Superior temporal gyrus (tissue), 1 donor: ENCODE results near the gene CDH6.
A peak's percentile ranks its signal among the peaks of the same experiment; 100 is the strongest.

Source experiments
- DNase-seq: peaks from one replicate; pipeline ENCODE4 v3.0.0-alpha.2; 2016; ENCODE audit errors: extremely low spot score

CDH6 gene

DNA sequence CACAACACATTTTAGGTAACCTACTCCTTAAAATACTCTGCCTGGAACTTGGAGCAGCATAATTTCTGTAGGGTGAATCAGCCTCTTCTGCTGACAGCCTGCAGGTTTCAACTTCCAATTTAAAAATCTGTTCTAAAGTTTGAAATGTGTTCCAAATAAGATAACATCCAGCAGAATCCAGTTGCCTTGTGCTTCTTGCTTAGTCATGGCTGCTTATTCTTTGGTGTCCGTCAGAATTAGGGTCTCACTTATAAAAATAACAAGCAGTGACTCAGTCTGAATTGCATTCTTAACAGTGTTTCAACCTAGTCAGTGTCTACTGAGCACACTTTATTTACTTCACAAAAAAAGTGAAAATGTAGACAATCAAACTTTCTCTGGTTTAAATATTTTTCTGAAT, 3.7 kb downstream of the CDH6 start:
- no peak for DNase-seq

DNA sequence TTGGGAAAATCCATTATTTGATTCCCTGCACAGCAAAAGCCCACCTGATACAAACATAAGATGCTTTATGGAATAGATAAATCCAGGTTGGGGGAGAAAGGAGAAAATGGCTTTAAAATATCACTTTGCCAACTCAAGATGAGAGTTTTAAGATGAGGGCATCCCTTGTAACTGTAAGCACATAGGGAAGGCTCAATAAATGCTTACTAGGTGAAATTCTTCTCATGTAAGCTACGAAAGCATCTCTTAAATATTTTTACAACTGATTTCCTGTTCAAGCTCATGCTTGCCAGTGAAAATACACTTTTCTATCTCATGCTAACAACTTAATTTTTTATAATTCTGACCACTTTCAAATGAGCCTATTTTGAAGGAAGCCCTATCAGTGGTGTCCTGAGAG, 11.5 kb downstream of the CDH6 start:
- no peak for DNase-seq

GRCh38 chr5:31208043-31208442, 14.6 kb downstream of the CDH6 start:
- no peak for DNase-seq

DNA sequence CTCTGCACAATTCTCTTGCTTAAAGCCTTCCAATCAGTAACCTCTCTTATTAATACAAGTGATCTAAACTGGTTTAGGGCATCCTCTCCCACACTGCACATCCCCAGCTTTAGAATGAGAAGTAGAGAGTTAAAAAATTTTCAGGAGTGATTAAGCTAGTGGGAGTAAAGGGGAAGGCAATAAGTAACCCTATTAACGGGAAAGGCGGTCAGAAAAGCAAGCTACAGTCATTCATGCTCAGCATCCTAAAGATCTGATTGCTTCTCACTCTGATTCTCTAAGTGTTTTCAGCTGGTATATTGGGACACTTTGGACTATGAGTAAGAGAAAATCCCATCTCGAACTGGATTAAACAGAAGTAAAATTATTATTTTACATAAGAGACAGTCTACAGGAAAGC, 15.8 kb downstream of the CDH6 start:
- no peak for DNase-seq

DNA sequence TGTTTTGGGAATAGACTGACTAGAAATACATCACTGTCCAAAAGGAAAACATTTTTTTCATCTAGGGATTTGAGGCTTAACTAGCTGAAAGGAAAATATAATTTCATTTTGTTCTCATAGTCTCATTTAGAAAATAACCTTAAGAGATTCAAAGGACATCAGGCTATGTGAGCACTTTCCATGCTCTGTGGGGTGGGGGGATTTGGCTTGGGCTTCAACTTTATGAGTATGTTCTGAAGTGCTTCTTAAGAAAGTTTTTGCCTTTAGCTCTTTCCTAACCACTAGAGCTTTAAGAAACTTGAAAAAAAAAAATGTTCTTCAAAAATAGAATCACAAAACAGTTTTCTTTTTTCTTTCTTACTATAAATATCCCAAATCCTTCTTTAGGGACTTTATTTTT, 17.6 kb downstream of the CDH6 start:
- DNase-seq, result no peak

DNA sequence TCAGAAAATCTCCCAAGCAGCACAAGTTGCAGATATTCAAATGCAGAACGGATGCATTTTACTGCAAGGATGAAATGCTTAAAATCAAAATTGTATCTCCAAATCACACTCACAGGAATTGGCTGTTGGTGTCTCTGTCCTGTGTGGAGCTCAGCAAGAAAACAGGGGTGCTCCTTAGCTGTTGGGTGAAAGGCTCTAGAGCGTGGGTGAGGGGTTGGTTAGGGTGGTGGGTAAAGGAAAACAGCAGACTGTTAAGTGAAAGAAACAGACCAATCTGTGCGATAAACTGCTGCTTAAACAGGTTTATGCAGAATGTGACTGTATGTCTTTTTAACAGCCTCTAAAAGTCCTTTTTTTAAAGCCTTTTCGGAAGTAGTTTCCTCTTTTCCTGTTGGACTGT, 19.8 kb downstream of the CDH6 start:
- DNase-seq, result no peak

GRCh38 chr5:31213705-31214121, 20.2 kb downstream of the CDH6 start:
- no peak for DNase-seq

DNA sequence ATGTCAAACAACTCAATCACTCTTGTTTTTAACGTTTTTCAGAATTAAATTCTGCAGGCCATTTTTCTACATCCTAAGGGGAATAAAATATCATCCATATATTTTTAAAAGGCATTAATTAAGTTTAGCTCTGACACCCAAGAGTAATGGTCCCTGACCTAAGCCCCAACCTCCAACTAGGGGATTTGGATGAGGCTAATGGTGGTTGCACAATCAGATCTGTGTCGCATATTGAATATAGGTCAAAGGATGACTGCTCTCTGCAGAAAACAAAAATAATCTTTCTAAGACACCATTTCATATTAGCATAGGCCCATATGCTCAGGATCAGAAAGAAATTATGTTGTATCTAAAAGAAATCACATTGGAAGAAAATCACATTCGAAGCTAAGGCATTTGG, 20.7 kb downstream of the CDH6 start:
- DNase-seq, result no peak

- DNase-seq, result no peak
These were observed 21.8 kb downstream of the CDH6 start for GRCh38 chr5:31215236-31215635.

DNA sequence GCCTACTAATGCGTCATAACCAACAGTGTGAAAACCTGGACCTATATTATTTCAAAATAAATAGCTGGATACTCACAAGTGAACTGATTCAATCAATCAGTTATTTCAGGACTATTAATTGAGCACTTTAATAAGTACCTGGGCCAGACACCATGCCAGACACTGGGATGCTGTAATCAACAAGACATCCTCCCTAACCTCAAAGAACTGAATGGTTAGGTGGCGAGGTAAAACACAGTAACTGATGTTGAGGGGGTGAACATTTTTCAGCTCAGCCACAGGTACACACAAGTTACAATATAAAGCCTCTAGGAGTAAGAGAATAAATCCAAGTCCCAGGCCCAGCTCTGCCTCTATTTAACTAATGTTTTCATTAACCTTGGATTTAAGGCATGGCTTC, 24.0 kb downstream of the CDH6 start:
- DNase-seq, result no peak

- no peak for DNase-seq
These were observed 25.5 kb downstream of the CDH6 start for GRCh38 chr5:31218978-31219377.

DNA sequence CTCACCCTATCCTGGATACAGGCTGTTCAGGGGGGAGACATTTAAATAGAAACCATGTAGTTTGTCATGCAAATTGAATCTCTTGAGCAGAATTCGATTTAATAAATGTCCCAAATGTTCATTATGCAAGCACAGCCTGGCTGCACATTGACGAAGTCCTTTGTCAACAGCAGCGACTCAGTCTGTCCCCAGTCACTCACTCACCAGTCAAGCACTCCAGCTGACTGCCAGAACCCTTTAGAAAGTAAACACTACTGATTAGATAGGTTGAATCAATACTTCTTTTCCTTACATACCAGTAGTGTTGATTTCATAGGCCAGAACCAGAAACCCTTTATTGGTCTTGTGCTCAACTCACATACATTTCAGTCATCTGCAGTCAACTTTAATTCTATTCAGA, 27.5 kb downstream of the CDH6 start:
- DNase-seq, result no peak

DNA sequence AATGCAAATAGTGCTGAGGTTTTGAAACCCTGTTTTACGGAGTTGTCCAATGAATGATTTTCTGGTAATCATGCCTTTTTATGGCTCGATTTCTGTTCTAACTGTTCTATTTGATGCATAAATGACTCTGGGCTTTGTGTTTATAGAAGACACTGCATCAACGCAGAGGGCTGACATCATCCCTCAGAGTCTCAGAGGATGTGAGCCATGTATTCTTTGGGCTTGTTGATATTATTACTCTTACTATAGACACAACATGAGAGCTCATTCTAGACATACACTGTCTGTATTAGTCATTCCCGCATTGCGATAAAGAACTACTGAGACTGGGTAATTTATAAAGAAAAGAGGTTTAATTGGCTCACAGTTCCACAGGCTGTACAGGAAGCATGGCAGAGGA, 31.6 kb downstream of the CDH6 start:
- no peak for DNase-seq

DNA sequence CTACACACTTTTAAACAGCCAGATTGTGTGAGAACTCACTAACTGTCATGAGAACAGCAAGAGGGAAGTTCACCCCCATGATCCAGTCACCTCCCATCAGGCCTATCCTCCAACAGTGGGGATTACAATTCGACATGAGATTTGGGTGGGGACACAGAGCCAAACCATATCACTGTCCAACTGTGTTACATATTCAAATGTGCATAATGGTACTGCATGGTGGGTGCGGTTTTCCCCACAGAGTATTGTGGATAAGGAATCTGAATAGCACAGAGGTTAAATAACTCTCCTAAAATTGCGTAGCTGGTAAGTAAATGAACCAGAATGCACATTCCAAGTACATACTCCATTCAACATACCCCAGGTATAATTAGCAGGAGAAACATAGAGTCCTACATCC, 32.1 kb downstream of the CDH6 start:
- no peak for DNase-seq

- DNase-seq, result no peak
These were observed 33.2 kb downstream of the CDH6 start for GRCh38 chr5:31226651-31227050.

DNA sequence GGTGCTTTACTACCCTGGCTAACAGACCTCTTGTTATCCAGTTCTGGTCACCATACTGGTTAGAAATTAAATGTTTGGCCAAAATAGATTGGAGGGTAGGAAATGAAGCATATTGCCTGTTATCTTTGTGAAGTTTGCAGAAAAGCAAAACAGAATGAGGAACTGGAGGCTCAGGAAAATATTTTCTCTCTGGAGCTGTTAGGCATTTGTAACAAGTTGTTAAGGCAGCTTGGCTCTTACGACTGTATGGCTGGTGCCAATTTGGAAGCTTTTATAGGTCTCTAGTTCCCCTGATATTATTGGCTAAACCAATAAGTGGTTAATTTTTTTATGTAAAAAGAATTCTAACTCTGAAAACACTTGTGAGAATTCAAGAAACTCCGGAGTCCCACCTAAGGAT, 35.8 kb downstream of the CDH6 start:
- DNase-seq, result no peak

GRCh38 chr5:31231177-31231838, 37.8 kb downstream of the CDH6 start:
- DNase-seq, result no peak

DNA sequence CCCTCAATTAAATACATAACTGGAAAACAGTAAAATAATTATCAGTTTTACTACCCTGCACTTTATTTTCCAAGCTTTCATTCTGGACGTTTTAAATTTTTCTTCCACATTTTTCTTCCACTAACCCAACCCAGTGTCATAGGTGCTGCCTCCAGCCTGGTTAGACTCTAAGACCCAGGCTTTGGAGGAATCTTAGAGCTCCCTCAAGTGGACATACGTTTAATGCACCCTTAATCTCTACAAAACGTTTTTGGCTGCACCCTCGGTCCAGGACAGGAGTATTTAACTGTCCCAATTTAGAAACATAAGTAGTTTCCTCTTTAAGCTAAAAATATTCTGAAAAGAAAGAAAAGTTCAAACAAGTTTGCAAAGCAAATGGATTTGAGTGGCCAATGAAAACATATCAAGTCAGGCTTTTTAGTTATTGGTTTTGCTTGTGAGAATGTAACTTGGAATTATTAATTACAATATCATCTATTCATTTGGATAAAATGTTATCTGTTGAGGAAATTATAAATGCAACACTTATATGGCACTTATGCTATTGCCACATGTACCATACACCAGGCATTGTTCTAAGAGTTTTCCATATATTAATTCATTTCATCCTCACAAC, 38.9 kb downstream of the CDH6 start:
- DNase-seq, result peak; percentile 85

GRCh38 chr5:31235381-31235780, 41.9 kb downstream of the CDH6 start:
- DNase-seq, result no peak

DNA sequence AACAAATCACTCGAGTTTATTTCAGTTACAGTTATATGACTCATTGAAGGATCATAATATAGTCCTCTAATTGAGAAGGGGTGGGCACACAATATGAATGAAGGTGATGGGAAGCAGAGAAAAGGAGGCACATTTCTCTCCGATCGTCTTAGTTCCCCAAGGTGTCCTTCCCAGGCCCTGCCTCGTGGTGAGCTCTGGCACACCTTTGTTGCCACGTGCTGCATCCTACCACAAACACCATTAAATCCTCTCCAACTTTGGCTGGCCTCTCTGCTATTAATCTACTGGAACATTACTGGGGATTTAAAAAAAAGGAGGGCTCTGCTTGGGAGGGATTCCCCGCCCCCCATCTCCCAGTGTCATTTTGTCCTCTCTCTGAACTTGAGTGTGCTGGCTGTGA, 42.9 kb downstream of the CDH6 start:
- no peak for DNase-seq

DNA sequence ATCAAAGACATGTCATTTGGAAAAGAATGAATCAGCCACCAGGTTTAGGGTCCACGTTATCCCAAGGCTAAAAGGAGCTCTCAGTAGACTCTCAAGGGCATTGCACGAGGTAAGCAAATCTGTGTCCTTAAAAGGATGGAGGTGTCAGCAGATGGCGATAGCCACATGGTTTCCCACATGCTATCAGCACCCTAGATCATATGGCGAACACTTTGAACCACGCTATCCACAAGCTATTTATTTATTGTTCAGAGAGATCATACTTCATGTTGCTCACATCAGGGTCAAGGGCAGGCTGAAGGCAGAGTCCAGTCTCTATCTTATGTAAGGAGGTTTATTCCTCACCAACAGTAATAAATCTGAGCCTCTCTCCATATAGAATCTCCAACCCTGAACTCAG, 43.7 kb downstream of the CDH6 start:
- no peak for DNase-seq

GRCh38 chr5:31238497-31238896, 45.0 kb downstream of the CDH6 start:
- DNase-seq, result no peak

GRCh38 chr5:31244921-31245320, 51.4 kb downstream of the CDH6 start:
- DNase-seq, result no peak

DNA sequence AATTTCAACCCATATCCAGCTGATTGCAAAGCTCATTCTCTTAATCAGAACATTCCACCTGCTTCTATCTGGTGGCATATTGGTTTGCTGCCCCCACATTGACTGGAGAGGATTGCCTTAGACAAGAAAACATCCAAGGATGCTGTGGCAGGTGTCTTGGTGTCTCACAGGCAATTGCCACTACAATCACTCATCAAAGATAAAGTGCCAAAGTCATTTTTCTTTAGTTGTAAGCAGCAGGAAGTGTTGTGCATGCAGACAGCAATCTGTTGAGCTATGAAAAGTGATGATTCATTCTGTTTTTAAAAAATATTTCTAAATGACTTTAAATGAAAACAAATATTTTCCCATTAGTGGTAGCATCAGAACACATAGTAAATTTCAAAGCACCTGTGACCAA, 53.9 kb downstream of the CDH6 start:
- DNase-seq, result no peak
